CD4-positive, alpha-beta T cell (primary cell): ENCODE measurements around the gene OGG1. TPM values are rescaled to one million over a fixed set of nuclear protein-coding genes. Genes with fewer than 3 reads are reported as not detected.

Experiments
- ATAC-seq: fragments of 200-7000 bp; cut with Tn5 transposase; one replicate; pipeline ENCODE4 v1.10.0; 2022; ENCODE audit warnings: mild to moderate bottlenecking; ENCODE audit not compliant: poor library complexity
- CTCF ChIA-PET: fragments of 350-600 bp; sonication (Branson Sonifier 250); formaldehyde crosslinking; loops from one replicate; lab custom pipeline; 2021; ENCODE audit warnings: antibody characterized with exemption, inconsistent platforms; lab: Charles Lee
- POLR2A ChIA-PET: fragments of 350-600 bp; sonication (Branson Sonifier 250); formaldehyde crosslinking; loops from one replicate; lab custom pipeline; 2021; ENCODE audit warnings: antibody characterized with exemption, inconsistent platforms; lab: Charles Lee
- DNase-seq, 14 experiments: peaks; one replicate each; pipeline ENCODE4 v3.0.0-alpha.2; 2013 to 2020; ENCODE audit warnings: mixed read lengths in 2 of 14
- H3K27ac ChIP-seq, 2 donors: one replicate each; pipeline versions ENCODE4 v1.5.1 to v1.7.0; 2013; ENCODE audit warnings: low read length in 2 of 2, low read depth in 1 of 2, mild to moderate bottlenecking in 1 of 2
- H3K27me3 ChIP-seq, 2 experiments: 1 replicate in 1 of 2; 2 replicates in 1 of 2; pipeline versions ENCODE4 v1.6.1 to v1.7.0; 2013; ENCODE audit warnings: low read length in 2 of 2, control low read depth in 1 of 2, mild to moderate bottlenecking in 1 of 2, moderate library complexity in 1 of 2; ENCODE audit not compliant: insufficient read depth in 2 of 2, control insufficient read depth in 1 of 2
- H3K36me3 ChIP-seq: one replicate; pipeline ENCODE4 v1.6.1; 2013; ENCODE audit warnings: low read length, control low read depth; ENCODE audit not compliant: insufficient read depth
- H3K4me1 ChIP-seq: one replicate; pipeline ENCODE4 v1.6.1; 2013; ENCODE audit warnings: low read length, control low read depth; ENCODE audit not compliant: insufficient read depth
- H3K4me3 ChIP-seq: one replicate; pipeline ENCODE4 v1.5.1; 2013; ENCODE audit warnings: mild to moderate bottlenecking, low read length, moderate library complexity
- H3K9me3 ChIP-seq, 2 experiments: 1 replicate in 1 of 2; 2 replicates in 1 of 2; pipeline versions ENCODE4 v1.6.1 to v1.7.0; 2013; ENCODE audit warnings: low read length in 2 of 2, mild to moderate bottlenecking in 2 of 2, control low read depth in 1 of 2, moderate library complexity in 1 of 2; ENCODE audit not compliant: control insufficient read depth in 1 of 2, insufficient read depth in 1 of 2
- H3K27ac Mint-ChIP-seq: one replicate; pipeline ENCODE4 v1.8.0; 2020; ENCODE audit warnings: mixed read lengths
- H3K27me3 Mint-ChIP-seq: one replicate; pipeline ENCODE4 v1.8.0; 2021; ENCODE audit warnings: mixed read lengths
- H3K36me3 Mint-ChIP-seq: one replicate; pipeline ENCODE4 v1.8.0; 2021; ENCODE audit warnings: low read depth, mixed read lengths
- H3K4me1 Mint-ChIP-seq: one replicate; pipeline ENCODE4 v1.8.0; 2021; ENCODE audit warnings: low read depth, mixed read lengths
- H3K4me3 Mint-ChIP-seq: one replicate; pipeline ENCODE4 v1.8.0; 2020; ENCODE audit warnings: mild to moderate bottlenecking, mixed read lengths
- H3K9me3 Mint-ChIP-seq: one replicate; pipeline ENCODE4 v1.8.0; 2020; ENCODE audit warnings: mixed read lengths
- intact Hi-C, 2 experiments: fragments of 100-400 bp; cut with DNase I in 1 of 2; cut with micrococcal nuclease in 1 of 2; formaldehyde crosslinking; loops; one replicate each; pipeline versions ENCODE4 v1.15.1 to v1.9.0; 2023 to 2025; cut with DNase I, micrococcal nuclease
- total RNA-seq, 174 experiments: library from RNA in 2 of 174; stranded (reverse) in 2 of 174; gene quantifications; one replicate each; pipeline ENCODE4 v1.2.3 and lab custom pipeline; 2021 to 2026
- TF ChIP-seq, protein P1 (sequence below): fragments of 200-600 bp; IDR thresholded peaks from one replicate; pipeline ENCODE4 v1.8.0; 2022; ENCODE audit warnings: antibody characterized with exemption, mild to moderate bottlenecking

OGG1 gene
- total RNA-seq, 2 experiments from 2014 or later: 7.1 to 8.9 TPM

GRCh38 chr3:9701711-9702110 lies 48.0 kb upstream of the OGG1 start:
- H3K4me1 ChIP-seq: peaks cover 14% of the 10 kb centered on the region
- peaks cover 33% of the 10 kb centered on the region for H3K27me3 Mint-ChIP-seq
- no peaks in the 10 kb centered on the region for H3K9me3 Mint-ChIP-seq
- TF ChIP-seq, protein P1, sequence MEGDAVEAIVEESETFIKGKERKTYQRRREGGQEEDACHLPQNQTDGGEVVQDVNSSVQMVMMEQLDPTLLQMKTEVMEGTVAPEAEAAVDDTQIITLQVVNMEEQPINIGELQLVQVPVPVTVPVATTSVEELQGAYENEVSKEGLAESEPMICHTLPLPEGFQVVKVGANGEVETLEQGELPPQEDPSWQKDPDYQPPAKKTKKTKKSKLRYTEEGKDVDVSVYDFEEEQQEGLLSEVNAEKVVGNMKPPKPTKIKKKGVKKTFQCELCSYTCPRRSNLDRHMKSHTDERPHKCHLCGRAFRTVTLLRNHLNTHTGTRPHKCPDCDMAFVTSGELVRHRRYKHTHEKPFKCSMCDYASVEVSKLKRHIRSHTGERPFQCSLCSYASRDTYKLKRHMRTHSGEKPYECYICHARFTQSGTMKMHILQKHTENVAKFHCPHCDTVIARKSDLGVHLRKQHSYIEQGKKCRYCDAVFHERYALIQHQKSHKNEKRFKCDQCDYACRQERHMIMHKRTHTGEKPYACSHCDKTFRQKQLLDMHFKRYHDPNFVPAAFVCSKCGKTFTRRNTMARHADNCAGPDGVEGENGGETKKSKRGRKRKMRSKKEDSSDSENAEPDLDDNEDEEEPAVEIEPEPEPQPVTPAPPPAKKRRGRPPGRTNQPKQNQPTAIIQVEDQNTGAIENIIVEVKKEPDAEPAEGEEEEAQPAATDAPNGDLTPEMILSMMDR: no peak
- ATAC-seq (no peak), DNase-seq (no peak)
- H3K27ac Mint-ChIP-seq: no peak overlapping the region
- H3K4me3 ChIP-seq: no peak overlapping the region
- H3K27ac ChIP-seq: no peak overlapping the region
- peaks cover 44% of the 10 kb centered on the region for H3K36me3 ChIP-seq
- peaks cover 0 to 17% of the 10 kb centered on the region in 2 experiments for H3K9me3 ChIP-seq
- H3K4me1 Mint-ChIP-seq: peaks cover 12% of the 10 kb centered on the region
- peaks cover 15 to 17% of the 10 kb centered on the region in 2 experiments for H3K27me3 ChIP-seq
- CTCF ChIA-PET: no interaction called here
- intact Hi-C loops: no loop called here
- POLR2A ChIA-PET: interaction anchor here (1.7 kb wide), 1 partner anchor 29 kb away, joined by 5 read pairs; the partner anchor contains the start of gene BRPF1
- no peak overlapping the region for H3K4me3 Mint-ChIP-seq
- H3K36me3 Mint-ChIP-seq: peaks cover 57% of the 10 kb centered on the region

- Mint-ChIP-seq H3K4me1 (peaks cover 12% of the 10 kb centered on the region), H3K36me3 (peaks cover 41% of the 10 kb centered on the region), H3K4me3 (no peak overlapping the region), H3K9me3 (no peaks in the 10 kb centered on the region), H3K27ac (no peak overlapping the region), H3K27me3 (peaks cover 33% of the 10 kb centered on the region)
- no peak overlapping the region for H3K27ac ChIP-seq
- CTCF ChIA-PET: no interaction called here
- H3K27me3 ChIP-seq: peaks cover 15 to 17% of the 10 kb centered on the region in 2 experiments
- peaks cover 0 to 17% of the 10 kb centered on the region in 2 experiments for H3K9me3 ChIP-seq
- H3K4me1 ChIP-seq: peaks cover 14% of the 10 kb centered on the region
- no peak overlapping the region for H3K4me3 ChIP-seq
- DNase-seq (no peak), ATAC-seq (no peak)
- intact Hi-C loops: no loop called here
- H3K36me3 ChIP-seq: peaks cover 28% of the 10 kb centered on the region
- TF ChIP-seq, protein P1: no peak
- POLR2A ChIA-PET: no interaction called here
These were observed 46.5 kb upstream of the OGG1 start for GRCh38 chr3:9703240-9703639.

GRCh38 chr3:9703736-9704346 lies 45.9 kb upstream of the OGG1 start, which contains the start of gene CPNE9:
Gene CPNE9, plus strand, starts transcription at chr3:9703833. Its CDS starts 164 bp downstream, at chr3:9703997.
- Histone ChIP-seq H3K4me3 (peak within 1 kb of the TSS; percentile 13), H3K27me3 (peaks cover 15 to 17% of the 10 kb centered on the region in 2 experiments), H3K9me3 (peaks cover 0 to 17% of the 10 kb centered on the region in 2 experiments), H3K36me3 (peaks cover 25% of the 10 kb centered on the region), H3K27ac (no peak within 1 kb of the TSS), H3K4me1 (peaks cover 14% of the 10 kb centered on the region)
- Mint-ChIP-seq H3K4me1 (peaks cover 12% of the 10 kb centered on the region), H3K27me3 (peaks cover 33% of the 10 kb centered on the region), H3K9me3 (no peaks in the 10 kb centered on the region), H3K36me3 (peaks cover 41% of the 10 kb centered on the region), H3K4me3 (peak within 1 kb of the TSS; percentile 25), H3K27ac (no peak within 1 kb of the TSS)
- ChIA-PET CTCF (no interaction called here), POLR2A (no interaction called here)
- TF ChIP-seq, protein P1: no peak
- intact Hi-C loops: loop anchor here in 1 of 2 experiments (2.0 kb wide), 1 partner anchor 23 kb away; no protein-coding TSS in a partner anchor
- DNase-seq (peak in 1 of 14 experiments; percentile 14), ATAC-seq (no peak)
